ENCODE measurements around the gene CACNA1C.

CACNA1C gene

DNA sequence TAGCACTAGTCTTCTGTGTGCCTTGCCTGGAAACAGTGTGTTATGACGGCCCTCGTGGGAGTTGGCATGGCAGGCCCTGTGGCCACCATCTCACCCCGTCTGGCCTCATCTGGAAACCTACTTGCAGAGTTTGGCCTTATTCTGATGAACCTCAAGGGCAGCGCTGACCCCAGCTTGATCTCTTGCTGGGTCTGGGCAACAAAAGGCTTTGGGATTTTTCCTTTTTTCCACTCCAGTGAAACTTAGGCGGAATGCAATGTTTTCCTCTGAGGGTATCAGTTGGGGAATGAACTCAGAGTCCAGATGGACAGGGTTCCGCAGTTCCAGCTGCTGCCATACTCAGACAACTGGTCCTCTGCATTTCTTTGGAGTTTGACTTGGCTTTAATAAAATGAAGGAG is 15.9 kb downstream of the CACNA1C start:
- DNase-seq (ENCODE audit: low read depth in 1 of 2, low spot score in 1 of 2), result no peak
- TF ChIP-seq JUND (IDR thresholded peaks at IDR 0.05; ENCODE audit: low read depth), result no peak
- in situ Hi-C loops (cut with HindIII; ENCODE audit: low pct_unique_long_range_greater_than_20kb, low sequenced_read_pairs), result no loop called here

DNA sequence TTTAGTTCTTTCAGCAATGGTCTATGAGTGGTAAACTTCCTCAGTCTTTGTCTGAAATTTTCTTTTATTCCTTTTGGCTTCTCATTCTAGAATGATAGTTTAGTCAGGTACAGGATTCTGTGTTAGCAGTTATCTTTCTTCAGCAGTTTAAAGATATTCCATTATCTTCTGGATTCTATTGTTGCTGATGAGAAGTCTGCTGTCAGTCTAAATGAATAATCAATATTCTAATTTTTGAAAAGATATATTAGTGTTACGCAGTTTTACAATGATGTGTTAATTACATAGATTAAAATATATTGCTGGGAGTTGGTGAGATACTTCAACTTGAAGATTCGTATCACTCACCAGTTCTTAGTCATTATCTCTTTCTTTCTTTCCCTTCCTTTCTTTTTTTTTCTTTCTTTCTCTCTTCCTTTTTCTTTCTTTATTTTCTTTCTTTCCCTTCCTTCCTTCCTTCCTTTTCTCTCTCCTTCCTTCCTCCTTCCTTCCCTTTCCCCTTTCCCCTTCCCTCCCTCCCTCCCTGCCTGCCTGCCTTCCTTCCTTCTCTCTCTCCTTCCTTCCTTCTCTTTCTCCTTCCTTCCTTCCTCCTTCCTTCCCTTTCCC is 17.8 kb downstream of the CACNA1C start:
- TF ChIP-seq JUND (IDR thresholded peaks at IDR 0.05; ENCODE audit: low read depth), result no peak
- in situ Hi-C loops (cut with HindIII; ENCODE audit: low pct_unique_long_range_greater_than_20kb, low sequenced_read_pairs), result no loop called here
- DNase-seq (ENCODE audit: low read depth in 1 of 2, low spot score in 1 of 2), result no peak

DNA sequence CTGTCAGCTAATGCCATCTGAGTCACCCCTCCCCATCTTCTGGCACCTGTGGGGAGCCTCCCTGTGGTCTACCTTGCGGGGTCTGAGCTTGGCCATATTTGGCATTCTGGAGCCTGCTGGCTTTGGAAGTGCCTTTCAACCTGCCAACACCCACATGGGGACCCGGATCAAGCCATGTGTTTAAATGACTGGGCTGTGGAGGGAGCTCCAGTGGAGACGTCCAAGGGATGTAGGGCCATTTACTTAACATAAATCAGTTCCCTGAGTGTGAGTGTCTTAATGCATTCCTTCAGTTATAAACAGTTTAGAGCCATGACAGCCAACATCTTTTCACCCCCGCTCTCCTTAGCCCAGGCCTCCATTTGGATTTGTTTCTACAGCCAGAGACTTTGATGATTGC is 22.0 kb downstream of the CACNA1C start:
- in situ Hi-C loops (cut with HindIII; ENCODE audit: low pct_unique_long_range_greater_than_20kb, low sequenced_read_pairs), result no loop called here
- no peak for DNase-seq (ENCODE audit: low read depth in 1 of 2, low spot score in 1 of 2)
- no peak for TF ChIP-seq JUND (IDR thresholded peaks at IDR 0.05; ENCODE audit: low read depth)

DNA sequence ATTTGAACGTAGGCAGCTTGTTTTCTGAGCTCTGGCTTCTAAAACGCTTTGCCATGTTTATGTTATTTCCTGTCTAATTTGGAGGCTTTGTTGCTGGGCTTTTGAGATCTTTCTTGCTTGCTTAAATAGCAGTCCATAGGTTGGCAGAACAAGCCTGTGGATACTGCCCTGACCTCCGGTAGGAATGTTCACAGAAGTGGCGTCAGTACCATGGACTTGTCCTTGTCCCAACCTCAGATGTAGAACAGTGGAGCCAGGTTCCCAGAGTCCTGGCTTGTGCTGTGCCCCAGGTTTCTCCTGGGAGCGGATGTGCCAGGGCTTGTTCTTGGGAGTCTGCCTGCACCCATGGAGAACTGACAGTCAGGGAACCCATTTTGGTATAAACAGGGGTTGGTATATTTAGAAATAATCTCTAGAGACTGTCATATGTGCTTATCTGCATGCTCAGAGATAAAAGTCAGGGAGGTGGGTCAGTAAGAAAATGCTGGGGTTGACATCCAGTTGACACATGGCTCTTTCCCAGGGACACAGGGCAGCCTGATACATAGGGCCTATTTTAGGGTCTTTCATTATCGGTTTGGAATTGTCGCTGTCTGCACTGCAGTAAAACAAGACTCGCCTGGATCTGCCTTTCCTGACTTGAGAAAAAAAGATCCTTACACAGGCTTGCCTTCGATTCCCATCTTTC is 22.9 kb downstream of the CACNA1C start:
- no peak for TF ChIP-seq JUND (IDR thresholded peaks at IDR 0.05; ENCODE audit: low read depth)
- DNase-seq (ENCODE audit: low read depth in 1 of 2, low spot score in 1 of 2), result no peak
- in situ Hi-C loops (cut with HindIII; ENCODE audit: low pct_unique_long_range_greater_than_20kb, low sequenced_read_pairs), result no loop called here

DNA sequence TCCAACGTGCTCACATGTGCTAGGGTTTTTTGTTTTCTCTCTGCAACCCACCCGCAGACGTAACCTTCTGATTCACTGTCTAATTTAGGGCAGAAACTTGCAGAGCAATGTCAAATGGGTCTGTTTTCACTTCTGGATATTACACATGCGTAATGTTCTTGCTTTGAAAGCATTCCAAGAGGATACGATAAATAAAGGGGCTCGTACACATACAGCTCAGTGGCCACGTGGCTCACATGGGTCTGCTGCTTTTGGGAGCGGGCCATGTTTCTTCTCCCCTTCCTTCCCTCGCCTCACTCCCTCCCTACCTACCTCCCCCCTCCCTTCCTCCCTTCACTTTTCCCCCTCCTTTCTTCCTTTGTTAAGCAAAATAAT is 23.4 kb downstream of the CACNA1C start:
- no peak for DNase-seq (ENCODE audit: low read depth in 1 of 2, low spot score in 1 of 2)
- in situ Hi-C loops (cut with HindIII; ENCODE audit: low pct_unique_long_range_greater_than_20kb, low sequenced_read_pairs), result no loop called here
- no peak for TF ChIP-seq JUND (IDR thresholded peaks at IDR 0.05; ENCODE audit: low read depth)

DNA sequence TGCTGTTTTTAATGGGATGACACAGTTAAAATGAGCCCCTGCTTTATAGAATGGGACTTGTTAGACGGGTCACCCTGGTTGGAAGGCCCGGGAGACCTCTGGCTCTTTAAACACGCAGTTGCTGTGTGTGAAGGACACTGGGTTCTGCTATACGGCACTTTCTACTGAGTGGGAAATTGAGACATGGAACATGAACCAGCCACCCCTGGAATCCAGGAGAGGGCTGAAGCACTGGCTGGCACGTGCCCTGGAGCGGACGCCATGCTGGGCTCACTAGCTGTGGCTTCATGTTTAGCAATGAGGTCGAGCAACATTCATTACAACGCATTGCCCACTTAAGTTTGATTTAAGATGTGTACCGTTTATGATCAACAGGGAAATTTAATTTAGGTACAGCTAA is 23.9 kb downstream of the CACNA1C start:
- DNase-seq (ENCODE audit: low read depth in 1 of 2, low spot score in 1 of 2), result no peak
- no peak for TF ChIP-seq JUND (IDR thresholded peaks at IDR 0.05; ENCODE audit: low read depth)
- in situ Hi-C loops (cut with HindIII; ENCODE audit: low pct_unique_long_range_greater_than_20kb, low sequenced_read_pairs), result no loop called here

DNA sequence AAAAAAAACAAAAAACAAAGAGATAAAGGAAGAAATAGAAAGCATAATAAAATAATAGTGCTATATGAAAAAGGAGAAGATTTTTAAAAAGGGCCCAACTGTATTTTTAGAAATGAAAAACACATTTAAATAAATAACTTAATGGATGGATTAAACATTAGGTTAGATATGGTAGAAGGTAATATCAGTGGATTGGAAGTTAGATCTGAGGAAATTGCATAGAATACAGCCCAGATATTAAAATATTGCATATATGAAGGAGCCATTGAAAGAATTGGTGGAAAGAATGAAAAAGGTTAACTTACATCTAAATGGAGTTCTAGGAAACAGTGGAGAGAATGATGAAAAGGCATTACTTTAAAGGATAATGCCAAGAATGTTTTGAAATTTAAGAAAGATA is 27.8 kb downstream of the CACNA1C start:
- no peak for TF ChIP-seq JUND (IDR thresholded peaks at IDR 0.05; ENCODE audit: low read depth)
- in situ Hi-C loops (cut with HindIII; ENCODE audit: low pct_unique_long_range_greater_than_20kb, low sequenced_read_pairs), result no loop called here
- no peak for DNase-seq (ENCODE audit: low read depth in 1 of 2, low spot score in 1 of 2)

DNA sequence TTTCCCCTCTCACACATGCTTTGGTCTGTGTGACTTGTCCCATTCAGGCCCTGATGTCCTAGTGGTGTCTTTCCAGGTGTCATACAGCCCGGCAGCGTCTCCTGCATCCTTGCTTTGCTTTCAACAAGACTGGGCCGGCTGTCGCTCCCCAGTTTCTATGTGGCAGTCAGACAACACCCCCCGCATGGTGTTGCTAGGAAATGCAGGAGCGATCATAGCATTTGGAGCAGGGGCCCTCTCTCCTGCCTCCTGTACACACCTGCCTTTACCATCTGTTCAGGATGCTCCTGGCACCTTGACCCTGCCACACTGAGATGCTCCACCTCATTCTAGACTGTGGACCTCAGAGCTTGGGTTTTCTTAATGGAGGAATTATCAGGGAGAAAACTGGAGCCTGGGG is 29.5 kb downstream of the CACNA1C start:
- in situ Hi-C loops (cut with HindIII; ENCODE audit: low pct_unique_long_range_greater_than_20kb, low sequenced_read_pairs), result no loop called here
- DNase-seq (ENCODE audit: low read depth in 1 of 2, low spot score in 1 of 2), result no peak
- no peak for TF ChIP-seq JUND (IDR thresholded peaks at IDR 0.05; ENCODE audit: low read depth)

DNA sequence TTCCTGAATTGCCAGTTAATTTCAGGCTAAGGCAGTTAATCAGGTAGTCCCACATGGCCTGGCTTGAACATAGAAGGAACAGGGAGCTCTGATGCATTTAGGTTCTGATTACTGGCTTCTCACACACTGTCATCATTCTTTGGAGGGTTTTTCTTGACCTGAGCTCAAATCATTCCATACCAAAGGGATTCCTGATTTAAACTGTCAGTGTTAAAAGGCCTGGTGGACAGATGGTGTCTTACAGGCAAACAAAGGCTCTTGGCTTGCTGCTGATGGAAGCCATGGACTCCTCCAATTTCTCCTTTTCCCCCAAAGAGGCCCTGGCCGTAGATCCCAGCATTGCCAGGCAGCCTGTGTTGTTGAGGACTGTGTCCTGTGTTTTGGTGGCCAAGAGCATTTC is 30.2 kb downstream of the CACNA1C start:
- in situ Hi-C loops (cut with HindIII; ENCODE audit: low pct_unique_long_range_greater_than_20kb, low sequenced_read_pairs), result no loop called here
- DNase-seq (ENCODE audit: low read depth in 1 of 2, low spot score in 1 of 2), result no peak
- TF ChIP-seq JUND (IDR thresholded peaks at IDR 0.05; ENCODE audit: low read depth), result no peak

DNA sequence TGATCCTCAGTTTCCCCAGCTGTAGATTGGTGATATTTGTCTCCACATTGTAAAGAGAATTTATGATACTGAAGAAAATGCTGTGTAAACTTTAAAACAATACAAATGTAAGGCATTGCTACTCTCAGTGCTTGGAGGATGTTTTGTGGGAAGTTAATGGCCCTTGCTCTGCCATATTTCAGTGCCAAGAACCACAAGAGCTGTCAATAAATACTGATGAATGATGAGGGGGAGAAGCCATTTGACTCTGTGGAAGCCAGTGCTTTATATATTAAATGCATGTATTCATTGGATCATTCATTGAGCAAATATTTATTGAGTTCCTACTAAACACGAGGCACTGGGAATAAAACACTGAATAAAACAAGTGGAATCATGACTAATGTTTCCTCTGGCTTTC is 30.8 kb downstream of the CACNA1C start:
- TF ChIP-seq JUND (IDR thresholded peaks at IDR 0.05; ENCODE audit: low read depth), result no peak
- DNase-seq (ENCODE audit: low read depth in 1 of 2, low spot score in 1 of 2), result no peak
- in situ Hi-C loops (cut with HindIII; ENCODE audit: low pct_unique_long_range_greater_than_20kb, low sequenced_read_pairs), result no loop called here

DNA sequence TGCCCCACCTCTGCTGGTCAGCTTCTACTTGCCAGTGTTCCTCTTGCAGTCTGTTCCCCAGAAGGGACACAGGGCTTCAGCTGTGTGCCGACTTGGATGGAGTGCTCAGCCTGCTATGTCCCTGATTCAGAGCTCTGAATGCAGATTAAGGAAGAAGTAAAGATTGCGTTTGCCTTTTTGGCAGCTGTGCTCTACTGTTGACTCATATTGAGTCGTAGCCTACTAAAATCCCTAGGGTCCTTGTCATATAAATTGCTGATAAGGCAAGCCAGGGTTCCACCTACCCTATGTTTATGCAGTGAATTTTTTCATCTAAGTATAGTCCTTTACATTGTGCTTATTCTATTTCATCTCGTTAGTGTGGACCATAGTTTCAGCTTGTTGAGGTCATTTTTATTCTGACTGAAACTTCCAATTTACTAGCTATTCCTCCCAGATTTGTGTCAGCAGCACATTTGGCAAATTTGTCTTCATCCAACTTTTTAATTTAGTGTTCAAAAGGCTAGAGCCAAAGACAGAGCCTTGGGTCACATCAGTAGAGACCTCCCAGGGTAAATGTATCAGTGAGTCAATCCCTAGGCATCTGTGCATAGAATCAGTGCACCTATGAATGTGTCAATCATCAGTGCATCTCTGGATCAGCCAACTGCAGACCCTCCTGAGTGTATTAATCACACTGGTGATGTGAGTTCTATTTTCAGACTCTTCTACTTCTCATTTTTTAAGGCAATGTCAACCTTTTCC is 31.9 kb downstream of the CACNA1C start:
- in situ Hi-C loops (cut with HindIII; ENCODE audit: low pct_unique_long_range_greater_than_20kb, low sequenced_read_pairs), result no loop called here
- no peak for DNase-seq (ENCODE audit: low read depth in 1 of 2, low spot score in 1 of 2)
- TF ChIP-seq JUND (IDR thresholded peaks at IDR 0.05; ENCODE audit: low read depth), result no peak

DNA sequence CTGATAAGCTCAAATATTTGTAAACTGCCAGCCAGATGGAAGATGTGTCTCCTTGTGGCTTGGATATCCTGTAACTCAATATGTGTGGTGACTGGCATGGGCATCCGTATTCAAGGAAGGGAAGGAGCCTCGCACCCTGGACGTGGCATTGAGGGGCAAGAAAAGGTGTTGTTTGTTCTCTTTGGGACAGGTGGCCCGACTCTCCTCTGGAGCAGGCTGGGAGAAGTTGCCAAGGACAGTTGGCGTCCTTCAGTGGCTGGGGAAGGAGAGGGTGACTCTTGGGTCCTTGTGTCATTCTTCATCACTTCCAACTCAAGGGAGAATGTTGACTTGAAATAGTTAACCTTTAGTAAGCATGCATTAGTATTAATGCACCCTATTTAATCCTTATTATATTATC is 39.6 kb downstream of the CACNA1C start:
- TF ChIP-seq JUND (IDR thresholded peaks at IDR 0.05; ENCODE audit: low read depth), result no peak
- DNase-seq (ENCODE audit: low read depth in 1 of 2, low spot score in 1 of 2), result no peak
- in situ Hi-C loops (cut with HindIII; ENCODE audit: low pct_unique_long_range_greater_than_20kb, low sequenced_read_pairs), result no loop called here

DNA sequence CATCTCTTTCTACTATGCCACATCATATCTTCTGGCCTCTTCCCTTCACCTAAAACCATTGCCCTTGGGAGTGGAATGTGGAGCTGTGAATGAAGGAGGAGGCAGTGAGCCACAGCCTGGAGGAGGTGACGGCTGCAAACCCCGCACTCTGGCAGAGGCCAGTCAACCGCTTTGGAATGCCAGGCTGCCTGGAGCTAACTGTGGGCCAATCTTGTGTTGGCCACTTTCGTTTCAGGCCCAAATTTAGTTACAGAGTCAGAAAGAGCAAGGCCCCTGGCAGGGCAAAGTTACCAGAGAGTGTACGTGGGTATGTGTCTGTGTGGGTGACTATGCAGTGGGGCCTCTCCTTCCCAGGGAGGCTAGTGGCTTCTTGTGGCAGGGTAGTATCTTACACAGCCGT is 40.1 kb downstream of the CACNA1C start:
- no peak for DNase-seq (ENCODE audit: low read depth in 1 of 2, low spot score in 1 of 2)
- TF ChIP-seq JUND (IDR thresholded peaks at IDR 0.05; ENCODE audit: low read depth), result no peak
- in situ Hi-C loops (cut with HindIII; ENCODE audit: low pct_unique_long_range_greater_than_20kb, low sequenced_read_pairs), result no loop called here
